Trophoblast cell (in vitro differentiated cells and primary cell): ENCODE measurements around the gene UCK1.
A peak's percentile ranks its signal among the peaks of the same experiment; 100 is the strongest.

ENCODE experiments used
- DNase-seq, 2 donors: peaks; one replicate each; pipeline ENCODE4 v3.0.0-alpha.2; 2016
- H2AFZ ChIP-seq: 2 replicates; pipeline ENCODE4 v1.6.1; 2013; ENCODE audit warnings: low read length, moderate library complexity, mild to moderate bottlenecking; ENCODE audit not compliant: insufficient read depth, poor library complexity
- H2AK5ac ChIP-seq: 2 replicates; pipeline ENCODE4 v1.6.1; 2013; ENCODE audit warnings: mild to moderate bottlenecking, low read length
- H2BK120ac ChIP-seq: 2 replicates; pipeline ENCODE4 v1.6.1; 2013; ENCODE audit warnings: low read length, mild to moderate bottlenecking, moderate library complexity; ENCODE audit not compliant: insufficient read depth, poor library complexity
- H2BK12ac ChIP-seq: 2 replicates; pipeline ENCODE4 v1.6.1; 2013; ENCODE audit warnings: mild to moderate bottlenecking, low read length, moderate library complexity
- H2BK5ac ChIP-seq: 2 replicates; pipeline ENCODE4 v1.6.1; 2013; ENCODE audit warnings: low read length, low read depth, moderate library complexity, mild to moderate bottlenecking; ENCODE audit not compliant: poor library complexity
- H3K14ac ChIP-seq: 2 replicates; pipeline ENCODE4 v1.6.1; 2013; ENCODE audit warnings: mild to moderate bottlenecking, low read length
- H3K18ac ChIP-seq: 2 replicates; pipeline ENCODE4 v1.6.1; 2013; ENCODE audit warnings: mild to moderate bottlenecking, low read length
- H3K23ac ChIP-seq: 2 replicates; pipeline ENCODE4 v1.6.1; 2013; ENCODE audit warnings: low read length
- H3K27ac ChIP-seq: 2 replicates; pipeline ENCODE4 v1.5.1; 2013; ENCODE audit warnings: low read depth, mild to moderate bottlenecking, inconsistent platforms, low read length, moderate library complexity
- H3K27me3 ChIP-seq: 2 replicates; pipeline ENCODE4 v1.6.1; 2013; ENCODE audit warnings: inconsistent platforms, mild to moderate bottlenecking, low read length, moderate library complexity; ENCODE audit not compliant: insufficient read depth
- H3K36me3 ChIP-seq, 2 experiments: 1 replicate in 1 of 2; 2 replicates in 1 of 2; pipeline ENCODE4 v1.6.1; 2013; ENCODE audit warnings: low read length in 2 of 2, mild to moderate bottlenecking in 2 of 2, moderate library complexity in 1 of 2; ENCODE audit not compliant: insufficient read depth in 2 of 2, control insufficient read depth in 1 of 2
- H3K4ac ChIP-seq: 2 replicates; pipeline ENCODE4 v1.6.1; 2013; ENCODE audit warnings: low read depth, mild to moderate bottlenecking, low read length, moderate library complexity
- H3K4me1 ChIP-seq, 2 experiments: 1 replicate in 1 of 2; 2 replicates in 1 of 2; pipeline ENCODE4 v1.6.1; 2013; ENCODE audit warnings: low read length in 2 of 2, mild to moderate bottlenecking in 2 of 2, moderate library complexity in 1 of 2; ENCODE audit not compliant: insufficient read depth in 2 of 2, control insufficient read depth in 1 of 2
- H3K4me2 ChIP-seq: 2 replicates; pipeline ENCODE4 v1.6.1; 2013; ENCODE audit warnings: inconsistent platforms, mild to moderate bottlenecking, low read length, moderate library complexity
- H3K4me3 ChIP-seq: 2 replicates; pipeline ENCODE4 v1.5.1; 2013; ENCODE audit warnings: mild to moderate bottlenecking, low read depth, low read length, inconsistent platforms
- H3K79me1 ChIP-seq: one replicate; pipeline ENCODE4 v1.6.1; 2013; ENCODE audit warnings: low read length
- H3K79me2 ChIP-seq: 2 replicates; pipeline ENCODE4 v1.6.1; 2013; ENCODE audit warnings: low read length, mild to moderate bottlenecking; ENCODE audit not compliant: control insufficient read depth, insufficient read depth, poor library complexity
- H3K9ac ChIP-seq: 2 replicates; pipeline ENCODE4 v1.6.1; 2013; ENCODE audit warnings: mild to moderate bottlenecking, low read length
- H3K9me3 ChIP-seq: 2 replicates; pipeline ENCODE4 v1.6.1; 2013; ENCODE audit warnings: low read depth, mild to moderate bottlenecking, control low read depth, inconsistent platforms, low read length; ENCODE audit not compliant: insufficient read depth
- H4K12ac ChIP-seq: 2 replicates; pipeline ENCODE4 v1.6.1; 2013; ENCODE audit warnings: low read depth, mild to moderate bottlenecking, low read length, moderate library complexity
- H4K8ac ChIP-seq: 2 replicates; pipeline ENCODE4 v1.6.1; 2013; ENCODE audit warnings: low read depth, mild to moderate bottlenecking, low read length, moderate library complexity
- H4K91ac ChIP-seq: one replicate; pipeline ENCODE4 v1.6.1; 2013; ENCODE audit warnings: low read depth, mild to moderate bottlenecking, low read length, moderate library complexity
- WGBS: extraction: QIAGEN DNeasy Blood & Tissue Kit; methylation state at CpG from one replicate; pipeline ENCODE4 v1.1.7; 2013; ENCODE audit warnings: missing lambda C conversion rate; ENCODE audit not compliant: insufficient read length, insufficient coverage; ENCODE audit errors: extremely low coverage; 5-methylcytosine and 5-hydroxymethylcytosine counted together

Gene UCK1

DNA sequence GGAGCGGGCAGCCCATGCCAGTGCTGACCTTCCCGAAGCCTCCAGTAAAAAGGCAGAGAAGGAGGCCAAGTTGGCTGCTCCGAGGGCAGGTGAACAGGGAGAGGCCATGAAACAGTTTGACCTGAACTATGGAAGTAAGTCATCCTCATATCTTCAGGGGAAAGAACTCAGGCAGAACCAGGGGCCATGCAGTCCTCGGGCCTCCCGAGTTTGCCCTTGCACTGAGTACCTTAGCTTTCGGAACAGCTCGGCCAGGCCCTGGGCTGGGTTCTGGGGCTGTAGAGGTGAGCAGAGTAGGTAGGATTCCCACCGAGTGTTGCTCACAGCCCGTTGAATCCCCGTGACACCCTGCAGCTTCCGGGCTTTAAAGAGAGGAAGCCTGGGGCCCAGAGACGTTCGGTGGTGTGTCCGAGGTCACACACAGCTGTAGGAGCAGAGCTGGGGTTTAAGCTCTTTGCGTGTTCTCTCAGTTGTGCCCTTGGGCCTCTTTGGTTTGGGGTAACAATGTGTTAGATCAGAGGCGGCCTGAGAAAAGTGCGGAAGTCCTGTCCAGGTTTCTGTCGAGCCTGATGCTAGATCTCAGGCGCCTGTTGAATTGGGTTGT lies 53.1 kb downstream of the UCK1 start:
- H3K9ac ChIP-seq = no peak overlapping the region

DNA sequence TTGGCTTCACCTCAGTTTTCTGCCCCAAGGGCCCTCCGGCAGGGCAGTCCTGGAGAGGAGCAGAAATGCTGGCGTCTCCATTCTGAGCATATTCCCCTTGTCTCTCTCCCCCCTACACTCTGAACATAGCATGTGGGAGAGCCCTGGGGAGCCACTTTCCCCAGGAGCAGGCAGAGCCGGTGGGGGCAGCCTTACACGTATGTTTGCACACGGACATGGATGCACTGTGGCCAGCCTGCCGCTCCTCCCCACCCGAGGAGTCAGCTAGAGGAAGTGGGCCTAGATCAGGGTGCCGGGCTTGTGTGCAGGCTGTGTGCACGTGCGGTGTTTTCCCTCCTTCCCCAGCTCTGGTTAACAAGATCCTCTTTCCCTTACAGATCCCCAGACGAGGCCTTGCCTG lies 53.7 kb downstream of the UCK1 start:
- no peak overlapping the region for H2AK5ac ChIP-seq
- no peak overlapping the region for H2BK5ac ChIP-seq
- no peak for DNase-seq
- H4K8ac ChIP-seq = no peak overlapping the region
- H2BK120ac ChIP-seq = no peak overlapping the region
- H3K18ac ChIP-seq = no peak overlapping the region
- no peak overlapping the region for H4K91ac ChIP-seq
- no peak overlapping the region for H3K4me3 ChIP-seq
- WGBS = no CpG with 5 or more reads among the region's 11 CpGs
- H3K79me2 ChIP-seq = no peaks in the 10 kb centered on the region
- H2BK12ac ChIP-seq = no peak overlapping the region
- no peak overlapping the region for H2AFZ ChIP-seq
- no peak overlapping the region for H4K12ac ChIP-seq
- H3K27ac ChIP-seq = no peak overlapping the region
- no peak overlapping the region for H3K4me2 ChIP-seq
- no peak overlapping the region for H3K23ac ChIP-seq
- no peak overlapping the region for H3K9ac ChIP-seq
- no peaks in the 10 kb centered on the region for H3K27me3 ChIP-seq
- H3K9me3 ChIP-seq = no peaks in the 10 kb centered on the region
- H3K14ac ChIP-seq = no peak overlapping the region
- H3K4me1 ChIP-seq = no peaks in the 10 kb centered on the region
- H3K36me3 ChIP-seq = peaks cover 83 to 90% of the 10 kb centered on the region in 2 experiments
- no peak overlapping the region for H3K4ac ChIP-seq
- H3K79me1 ChIP-seq = no peaks in the 10 kb centered on the region

More for the DNA sequence above, 53.1 kb downstream of the UCK1 start:
- WGBS = no CpG with 5 or more reads among the region's 19 CpGs
- H3K79me1 ChIP-seq = no peaks in the 10 kb centered on the region
- no peak overlapping the region for H3K23ac ChIP-seq
- H4K12ac ChIP-seq = no peak overlapping the region
- no peak overlapping the region for H2AFZ ChIP-seq
- no peaks in the 10 kb centered on the region for H3K79me2 ChIP-seq
- H3K18ac ChIP-seq = no peak overlapping the region
- H3K4ac ChIP-seq = no peak overlapping the region
- DNase-seq = no peak
- H3K4me3 ChIP-seq = no peak overlapping the region
- H2AK5ac ChIP-seq = no peak overlapping the region
- H4K91ac ChIP-seq = no peak overlapping the region
- H3K4me1 ChIP-seq = no peaks in the 10 kb centered on the region
- no peak overlapping the region for H3K27ac ChIP-seq
- H2BK5ac ChIP-seq = no peak overlapping the region
- peaks cover 87 to 94% of the 10 kb centered on the region in 2 experiments for H3K36me3 ChIP-seq
- H3K14ac ChIP-seq = no peak overlapping the region
- no peaks in the 10 kb centered on the region for H3K9me3 ChIP-seq
- H4K8ac ChIP-seq = no peak overlapping the region
- H2BK12ac ChIP-seq = no peak overlapping the region
- no peak overlapping the region for H2BK120ac ChIP-seq
- no peaks in the 10 kb centered on the region for H3K27me3 ChIP-seq
- no peak overlapping the region for H3K4me2 ChIP-seq

DNA sequence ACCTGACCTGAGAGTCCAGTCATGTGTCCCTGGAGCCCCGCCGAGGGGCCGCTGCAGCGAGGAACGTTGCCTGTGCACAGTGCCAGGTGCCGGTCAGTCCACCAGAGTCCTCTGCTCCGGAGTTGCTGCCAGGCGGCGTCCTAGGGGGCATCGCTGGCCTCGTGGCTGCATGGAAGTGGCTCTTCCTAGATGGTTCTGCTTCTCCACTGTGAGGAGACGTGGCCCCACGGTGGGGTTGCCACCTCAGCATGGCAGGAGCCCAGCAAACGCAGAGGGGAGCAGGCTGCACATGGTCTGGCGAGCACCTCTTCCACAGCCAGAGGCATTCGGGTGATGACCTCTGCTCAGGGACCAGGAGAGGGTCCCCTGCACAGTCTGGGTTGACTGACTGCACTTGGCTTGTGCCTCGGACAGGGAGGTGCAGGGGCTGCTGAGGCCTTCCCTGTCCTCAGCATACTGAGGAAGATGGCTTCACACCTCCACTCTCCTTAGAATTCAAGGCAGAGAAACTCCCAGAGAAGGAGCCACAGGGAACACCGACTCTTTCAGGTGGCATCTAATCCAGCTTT lies 54.2 kb downstream of the UCK1 start:
- peak overlapping the region; percentile 8 for H3K18ac ChIP-seq
- H3K79me2 ChIP-seq = no peaks in the 10 kb centered on the region
- no peaks in the 10 kb centered on the region for H3K79me1 ChIP-seq
- H3K9ac ChIP-seq = no peak overlapping the region
- no peak overlapping the region for H4K91ac ChIP-seq
- WGBS = no CpG with 5 or more reads among the region's 18 CpGs
- H2BK120ac ChIP-seq = no peak overlapping the region
- H3K27ac ChIP-seq = no peak overlapping the region
- H3K4me3 ChIP-seq = no peak overlapping the region
- H4K8ac ChIP-seq = no peak overlapping the region
- H3K4me1 ChIP-seq = no peaks in the 10 kb centered on the region
- H3K4ac ChIP-seq = no peak overlapping the region
- no peak overlapping the region for H3K14ac ChIP-seq
- H2BK5ac ChIP-seq = no peak overlapping the region
- no peaks in the 10 kb centered on the region for H3K9me3 ChIP-seq
- no peak overlapping the region for H2BK12ac ChIP-seq
- no peak overlapping the region for H2AK5ac ChIP-seq
- H3K36me3 ChIP-seq = peaks cover 78 to 85% of the 10 kb centered on the region in 2 experiments
- no peaks in the 10 kb centered on the region for H3K27me3 ChIP-seq
- no peak overlapping the region for H4K12ac ChIP-seq
- H3K4me2 ChIP-seq = no peak overlapping the region
- no peak overlapping the region for H2AFZ ChIP-seq
- H3K23ac ChIP-seq = no peak overlapping the region
- DNase-seq = no peak

DNA sequence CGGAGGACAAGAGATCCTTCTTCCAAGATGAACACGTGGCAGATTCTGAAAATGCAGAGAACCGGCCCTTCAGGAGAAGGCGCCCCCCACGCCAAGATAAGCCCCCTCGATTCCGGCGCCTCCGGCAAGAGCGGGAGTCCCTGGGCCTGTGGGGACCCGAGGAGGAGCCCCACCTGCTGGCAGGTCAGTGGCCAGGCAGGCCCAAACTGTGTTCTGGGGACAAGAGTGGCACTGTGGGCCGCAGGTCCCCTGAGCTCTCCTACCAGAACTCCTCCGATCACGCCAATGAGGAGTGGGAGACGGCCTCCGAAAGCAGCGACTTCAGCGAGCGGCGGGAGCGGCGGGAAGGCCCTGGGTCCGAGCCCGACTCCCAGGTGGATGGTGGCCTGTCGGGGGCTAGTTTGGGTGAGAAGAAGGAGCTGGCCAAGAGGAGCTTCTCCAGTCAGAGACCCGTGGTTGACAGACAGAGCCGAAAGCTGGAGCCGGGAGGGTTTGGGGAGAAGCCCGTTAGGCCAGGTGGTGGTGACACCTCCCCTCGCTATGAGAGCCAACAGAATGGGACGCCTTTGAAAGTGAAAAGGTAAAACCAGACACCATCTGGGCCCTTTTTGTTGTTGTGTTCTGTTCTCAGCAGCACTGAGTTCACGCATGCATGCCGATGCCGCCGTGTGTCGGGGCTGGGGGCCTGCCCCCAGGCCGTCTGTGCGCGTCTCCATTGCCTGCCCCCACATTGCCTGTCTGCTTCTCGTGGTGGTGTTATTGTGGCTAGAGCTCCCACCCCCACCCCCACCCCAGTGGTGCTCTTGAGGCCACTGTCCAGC lies 54.9 kb downstream of the UCK1 start:
- no peak overlapping the region for H2BK120ac ChIP-seq
- WGBS = no CpG with 5 or more reads among the region's 40 CpGs

More for the DNA sequence above, 54.9 kb downstream of the UCK1 start:
- no peak overlapping the region for H2BK5ac ChIP-seq
- H3K23ac ChIP-seq = no peak overlapping the region
- no peaks in the 10 kb centered on the region for H3K9me3 ChIP-seq
- no peak overlapping the region for H4K91ac ChIP-seq
- H3K14ac ChIP-seq = no peak overlapping the region
- no peak overlapping the region for H3K4ac ChIP-seq
- no peak overlapping the region for H3K9ac ChIP-seq
- no peak for DNase-seq
- H3K79me2 ChIP-seq = no peaks in the 10 kb centered on the region
- H3K18ac ChIP-seq = no peak overlapping the region
- H3K27me3 ChIP-seq = no peaks in the 10 kb centered on the region
- H2AFZ ChIP-seq = no peak overlapping the region
- H3K4me1 ChIP-seq = no peaks in the 10 kb centered on the region
- no peak overlapping the region for H3K27ac ChIP-seq
- no peak overlapping the region for H2BK12ac ChIP-seq
- H3K4me2 ChIP-seq = no peak overlapping the region
- no peak overlapping the region for H3K4me3 ChIP-seq
- H3K79me1 ChIP-seq = no peaks in the 10 kb centered on the region
- H4K12ac ChIP-seq = no peak overlapping the region
- H3K36me3 ChIP-seq = peaks cover 72 to 81% of the 10 kb centered on the region in 2 experiments
- no peak overlapping the region for H2AK5ac ChIP-seq
- H4K8ac ChIP-seq = no peak overlapping the region
